HCT116 (cell line): ENCODE results near the gene ARHGAP19. TPM values are rescaled to one million over a fixed set of nuclear protein-coding genes. Genes with fewer than 3 reads are reported as not detected.

ENCODE experiments used
- ATAC-seq: fragments of 200-7000 bp; cut with Tn5 transposase; 2 replicates; pipeline ENCODE4 v1.9.1; 2020; ENCODE audit warnings: mild to moderate bottlenecking, moderate library complexity
- BruUV-seq: library from RNA; stranded (reverse); fragments of 400-500 nt; replicated peaks from 2 replicates; lab custom pipeline; 2021; lab: Mats Ljungman, UMichigan
- CTCF ChIA-PET: fragments of 300-600 bp; sonication (Branson Sonifier 250); formaldehyde crosslinking; loops from one replicate; lab custom pipeline; 2021; ENCODE audit warnings: antibody characterized with exemption; lab: Charles Lee
- POLR2A ChIA-PET: fragments of 300-600, 350-600 bp; sonication (Branson Sonifier 250); formaldehyde crosslinking; loops from one replicate; lab custom pipeline; 2021; ENCODE audit warnings: antibody characterized with exemption; lab: Charles Lee
- RAD21 ChIA-PET, 2 experiments: fragments of 300-600 bp; sonication (Branson Sonifier 250); formaldehyde crosslinking; loops; one replicate each; lab custom pipeline; 2023; ENCODE audit warnings: low total read pairs in 2 of 2; ENCODE audit not compliant: uncharacterized antibody in 2 of 2, unreplicated experiment in 2 of 2, low non-redundant PET in 1 of 2; lab: Charles Lee
- DNase-seq: peaks from one replicate; pipeline ENCODE4 v3.0.0-alpha.2; 2010; ENCODE audit warnings: low read depth, low spot score
- H2AFZ ChIP-seq: fragments of 200-600 bp; shearing (Covaris generic), sonication (generic); 2 replicates; pipeline ENCODE4 v1.6.1; 2017; ENCODE audit warnings: low read depth, mixed run types, mixed read lengths, antibody characterized with exemption, low read length; ENCODE audit not compliant: poor library complexity, severe bottlenecking
- H3K27ac ChIP-seq: 2 replicates; pipeline ENCODE4 v1.5.1; 2012; ENCODE audit warnings: low read depth, low read length
- H3K27me3 ChIP-seq: fragments of 200-600 bp; sonication (generic); 2 replicates; pipeline ENCODE4 v1.6.1; 2016; ENCODE audit warnings: mixed run types, low read length, mixed read lengths; ENCODE audit not compliant: insufficient read depth
- H3K36me3 ChIP-seq, 2 experiments: fragments of 200-500 bp in 1 of 2; fragments of 200-600 bp in 1 of 2; sonication (Bioruptor generic) in 1 of 2; sonication (generic) in 1 of 2; 2 replicates each; pipeline versions ENCODE4 v1.5.1 to v1.6.1; 2014 to 2016; ENCODE audit warnings: low read length in 2 of 2, inconsistent platforms in 1 of 2, mixed read lengths in 1 of 2, mixed run types in 1 of 2; ENCODE audit not compliant: insufficient read depth in 2 of 2, control insufficient read depth in 1 of 2
- H3K4me1 ChIP-seq, 2 experiments: fragments of 200-600 bp in 1 of 2; sonication (generic) in 1 of 2; 2 replicates each; pipeline versions ENCODE4 v1.5.1 to v1.6.1; 2012 to 2017; ENCODE audit warnings: low read length in 2 of 2, inconsistent platforms in 1 of 2, mild to moderate bottlenecking in 1 of 2, mixed read lengths in 1 of 2, mixed run types in 1 of 2, moderate library complexity in 1 of 2; ENCODE audit not compliant: insufficient read depth in 2 of 2, control insufficient read depth in 1 of 2
- H3K4me2 ChIP-seq: fragments of 200-600 bp; sonication (generic); 2 replicates; pipeline ENCODE4 v1.6.1; 2017; ENCODE audit warnings: mixed run types, low read length, mixed read lengths
- H3K4me3 ChIP-seq, 2 experiments: fragments of 200-600 bp in 1 of 2; sonication (generic) in 1 of 2; replicated peaks in 1 of 2; 2 replicates each; pipeline ENCODE4 v1.5.1; 2011 to 2016; ENCODE audit warnings: low read length in 2 of 2, control low read depth in 1 of 2, low read depth in 1 of 2, mild to moderate bottlenecking in 1 of 2, mixed read lengths in 1 of 2, mixed run types in 1 of 2
- H3K79me2 ChIP-seq: fragments of 200-600 bp; sonication (generic); 2 replicates; pipeline ENCODE4 v1.6.1; 2017; ENCODE audit warnings: mild to moderate bottlenecking, mixed run types, low read length, moderate library complexity, mixed read lengths; ENCODE audit not compliant: insufficient read depth
- H3K9ac ChIP-seq: fragments of 200-600 bp; sonication (generic); 2 replicates; pipeline ENCODE4 v1.6.1; 2016; ENCODE audit warnings: low read length, mixed read lengths
- H3K9me2 ChIP-seq: fragments of 200-600 bp; sonication (generic), shearing (Covaris generic); 2 replicates; pipeline ENCODE4 v1.6.1; 2017; ENCODE audit warnings: mixed run types, mild to moderate bottlenecking, moderate library complexity; ENCODE audit not compliant: insufficient read depth
- H3K9me3 ChIP-seq, 2 experiments: fragments of 200-500 bp in 1 of 2; fragments of 200-600 bp in 1 of 2; sonication (Bioruptor generic) in 1 of 2; sonication (generic) in 1 of 2; 2 replicates each; pipeline ENCODE4 v1.6.1; 2014 to 2017; ENCODE audit warnings: low read length in 2 of 2, mixed read lengths in 2 of 2, inconsistent platforms in 1 of 2, low read depth in 1 of 2, mild to moderate bottlenecking in 1 of 2, mixed run types in 1 of 2, moderate library complexity in 1 of 2; ENCODE audit not compliant: control insufficient read depth in 1 of 2, insufficient read depth in 1 of 2
- H4K20me1 ChIP-seq: fragments of 200-600 bp; sonication (generic), shearing (Covaris generic); 2 replicates; pipeline ENCODE4 v1.6.1; 2017; ENCODE audit warnings: mixed run types, mild to moderate bottlenecking, moderate library complexity; ENCODE audit not compliant: insufficient read depth
- ATF3 ChIP-seq: IDR thresholded peaks from 2 replicates; pipeline ENCODE4 v1.6.1; 2012
- CBX3 ChIP-seq: IDR thresholded peaks from 2 replicates; pipeline ENCODE4 v1.6.1; 2012; ENCODE audit warnings: low read depth
- CEBPB ChIP-seq: IDR thresholded peaks from 2 replicates; pipeline ENCODE4 v1.6.1; 2012; ENCODE audit warnings: low read depth
- CTCF ChIP-seq, 3 experiments: fragments of 200-600 bp in 1 of 3; sonication (generic) in 1 of 3; IDR thresholded peaks in 2 of 3; conservative IDR thresholded peaks in 1 of 3; 2 replicates each; pipeline ENCODE4 v1.5.1; 2012 to 2017; ENCODE audit warnings: low read depth in 2 of 3, low read length in 2 of 3, antibody characterized with exemption in 1 of 3, borderline replicate concordance in 1 of 3, control low read depth in 1 of 3, mild to moderate bottlenecking in 1 of 3, mixed read lengths in 1 of 3, mixed run types in 1 of 3, moderate library complexity in 1 of 3; ENCODE audit not compliant: insufficient read depth in 1 of 3
- ELF1 ChIP-seq: IDR thresholded peaks from 2 replicates; pipeline ENCODE4 v1.6.1; 2012; ENCODE audit warnings: low read depth, borderline replicate concordance
- EZH2 ChIP-seq: fragments of 200-600 bp; sonication (generic); IDR thresholded peaks from 2 replicates; pipeline ENCODE4 v1.6.1; 2017; ENCODE audit warnings: antibody characterized with exemption, mixed run types
- EZH2phosphoT487 ChIP-seq: fragments of 200-600 bp; IDR thresholded peaks from 2 replicates; pipeline ENCODE4 v1.6.1; 2018; ENCODE audit warnings: antibody characterized with exemption, borderline replicate concordance
- JUND ChIP-seq: IDR thresholded peaks from 2 replicates; pipeline ENCODE4 v1.6.1; 2012
- MAX ChIP-seq: IDR thresholded peaks from 2 replicates; pipeline ENCODE4 v1.6.1; 2012
- POLR2A ChIP-seq: IDR thresholded peaks from 2 replicates; pipeline ENCODE4 v1.7.0; 2011; ENCODE audit warnings: borderline replicate concordance; ENCODE audit not compliant: insufficient read depth, insufficient read length; ENCODE audit errors: extremely low read depth
- POLR2AphosphoS5 ChIP-seq: IDR thresholded peaks from 2 replicates; pipeline ENCODE4 v1.6.1; 2011; ENCODE audit warnings: mild to moderate bottlenecking, low read depth, low read length, moderate library complexity
- RAD21 ChIP-seq: IDR thresholded peaks from 2 replicates; pipeline ENCODE4 v1.6.1; 2012; ENCODE audit warnings: low read depth, mild to moderate bottlenecking
- REST ChIP-seq: IDR thresholded peaks from 2 replicates; pipeline ENCODE4 v1.6.1; 2012; ENCODE audit warnings: low read depth
- SIN3A ChIP-seq: IDR thresholded peaks from 2 replicates; pipeline ENCODE4 v1.6.1; 2012; ENCODE audit warnings: low read depth
- SP1 ChIP-seq: IDR thresholded peaks from 2 replicates; pipeline ENCODE4 v1.6.1; 2012; ENCODE audit warnings: low read depth
- SRF ChIP-seq: IDR thresholded peaks from 2 replicates; pipeline ENCODE4 v1.6.1; 2012; ENCODE audit warnings: low read depth
- TCF7L2 ChIP-seq: IDR thresholded peaks from 2 replicates; pipeline ENCODE4 v1.7.0; 2011; ENCODE audit warnings: borderline replicate concordance, inconsistent platforms; ENCODE audit not compliant: insufficient read depth, insufficient read length; ENCODE audit errors: extremely low read depth
- YY1 ChIP-seq: IDR thresholded peaks from 2 replicates; pipeline ENCODE4 v1.6.1; 2011; ENCODE audit warnings: low read length, low read depth, moderate library complexity, mild to moderate bottlenecking; ENCODE audit not compliant: insufficient replicate concordance; ENCODE audit errors: extremely low read depth
- ZBTB33 ChIP-seq: IDR thresholded peaks from 2 replicates; pipeline ENCODE4 v1.6.1; 2011; ENCODE audit warnings: mild to moderate bottlenecking, low read length, moderate library complexity; ENCODE audit not compliant: insufficient replicate concordance; ENCODE audit errors: extremely low read depth
- ZNF274 ChIP-seq: fragments of 200-500 bp; sonication (Bioruptor generic); IDR thresholded peaks from 2 replicates; pipeline ENCODE4 v1.6.1; 2014; ENCODE audit warnings: mild to moderate bottlenecking, low read depth, low read length, inconsistent platforms
- intact Hi-C: fragments of 100-400 bp; cut with micrococcal nuclease; formaldehyde crosslinking; loops from 2 replicates; pipeline ENCODE4 v1.10.0; 2022
- total RNA-seq: library from RNA; stranded (reverse); gene quantifications from one replicate; pipeline ENCODE4 v1.2.1, GENCODE V29; 2021; ENCODE audit not compliant: unreplicated experiment

The ARHGAP19 gene
- total RNA-seq, 1 experiment from 2014 or later, result 36.8 TPM

- POLR2A ChIA-PET, result no interaction called here
- Histone ChIP-seq H2AFZ (no peak overlapping the region), H3K9ac (no peak overlapping the region), H3K27me3 (no peaks in the 10 kb centered on the region), H3K4me2 (no peak overlapping the region), H3K79me2 (no peaks in the 10 kb centered on the region), H3K9me3 (no peaks in the 10 kb centered on the region), H4K20me1 (no peaks in the 10 kb centered on the region), H3K27ac (no peak overlapping the region), H3K4me3 (no peak overlapping the region), H3K9me2 (no peaks in the 10 kb centered on the region), H3K4me1 (no peaks in the 10 kb centered on the region), H3K36me3 (peaks cover 2 to 7% of the 10 kb centered on the region in 2 experiments; a peak in 2 of 4 replicates)
- DNase-seq, result no peak
- BruUV-seq, result no TSS peak
- intact Hi-C loops, result no loop called here
- CTCF ChIA-PET, result no interaction called here
- ATAC-seq, result no peak
- TF ChIP-seq JUND (no peak), POLR2AphosphoS5 (no peak), SRF (no peak), ELF1 (no peak), CTCF (IDR thresholded peaks at IDR 0.05 in 2 of 3, conservative IDR thresholded peaks at IDR 0.05 in 1 of 3; ENCODE audit: borderline replicate concordance in 1 of 3, insufficient read depth in 1 of 3, low read depth in 2 of 3, low read length in 2 of 3) (no peak), ATF3 (no peak), SIN3A (no peak), ZBTB33 (no peak), REST (no peak), POLR2A (no peak), RAD21 (no peak), CBX3 (no peak), SP1 (no peak), MAX (no peak), ZNF274 (no peak), YY1 (no peak), CEBPB (no peak), EZH2phosphoT487 (no peak), EZH2 (no peak), TCF7L2 (no peak)
- RAD21 ChIA-PET, result no interaction called here
Observed at GRCh38 chr10:97243836-97244235, 48.6 kb downstream of the ARHGAP19 start.
